Caco-2 (cell line): ENCODE data around the gene PARP11. TPM values are rescaled to one million over a fixed set of nuclear protein-coding genes. Genes with fewer than 3 reads are reported as not detected.

ENCODE experiments used
- BruUV-seq: library from RNA; stranded (reverse); fragments of 400-500 nt; replicated peaks from 2 replicates; lab custom pipeline; 2021; lab: Mats Ljungman, UMichigan
- CTCF ChIA-PET: fragments of 300-600 bp; sonication (Branson Sonifier 250); formaldehyde crosslinking; loops from one replicate; lab custom pipeline; 2022; ENCODE audit warnings: antibody characterized with exemption; lab: Charles Lee
- POLR2A ChIA-PET: fragments of 300-600 bp; sonication (Branson Sonifier 250); formaldehyde crosslinking; loops from one replicate; lab custom pipeline; 2022; ENCODE audit warnings: antibody characterized with exemption; lab: Charles Lee
- DNase-seq, 2 experiments: peaks; one replicate each; pipeline versions ENCODE4 v3.0.0 to v3.0.0-alpha.2; 2020 to 2022
- H3K27me3 ChIP-seq: replicated peaks from 2 replicates; pipeline ENCODE4 v1.6.0; 2011; ENCODE audit warnings: low read length; ENCODE audit not compliant: control insufficient read depth, insufficient read depth
- H3K36me3 ChIP-seq: 2 replicates; pipeline ENCODE4 v1.5.1; 2011; ENCODE audit warnings: low read length; ENCODE audit not compliant: control insufficient read depth, insufficient read depth
- H3K4me1 ChIP-seq: fragments of 250-450 bp; sonication (Bioruptor Pico); 2 replicates; pipeline ENCODE4 v1.5.1; 2020; ENCODE audit warnings: mild to moderate bottlenecking
- H3K4me3 ChIP-seq: 2 replicates; pipeline ENCODE4 v1.5.1; 2011; ENCODE audit warnings: low read depth, mild to moderate bottlenecking, control low read depth, low read length
- H3K9me3 ChIP-seq: fragments of 250-450 bp; sonication (Bioruptor Pico); 2 replicates; pipeline ENCODE4 v1.5.1; 2020; ENCODE audit warnings: mild to moderate bottlenecking, moderate library complexity
- H3K27ac Mint-ChIP-seq: one replicate; pipeline ENCODE4 v1.8.0; 2022; ENCODE audit warnings: mixed read lengths; ENCODE audit not compliant: unreplicated experiment
- H3K27me3 Mint-ChIP-seq: one replicate; pipeline ENCODE4 v1.8.0; 2022; ENCODE audit warnings: mixed read lengths; ENCODE audit not compliant: insufficient read depth, unreplicated experiment
- H3K36me3 Mint-ChIP-seq: one replicate; pipeline ENCODE4 v1.8.0; 2022; ENCODE audit warnings: mild to moderate bottlenecking, mixed read lengths; ENCODE audit not compliant: insufficient read depth, unreplicated experiment
- H3K4me1 Mint-ChIP-seq: one replicate; pipeline ENCODE4 v1.8.0; 2022; ENCODE audit warnings: low read depth, mixed read lengths; ENCODE audit not compliant: unreplicated experiment
- H3K4me3 Mint-ChIP-seq: one replicate; pipeline ENCODE4 v1.8.0; 2022; ENCODE audit warnings: mild to moderate bottlenecking, moderate library complexity, mixed read lengths; ENCODE audit not compliant: unreplicated experiment
- H3K9me3 Mint-ChIP-seq: one replicate; pipeline ENCODE4 v1.8.0; 2022; ENCODE audit warnings: mixed read lengths; ENCODE audit not compliant: unreplicated experiment
- CTCF ChIP-seq, 2 experiments: fragments of 200-600 bp in 1 of 2; IDR thresholded peaks; 1 replicate in 1 of 2; 2 replicates in 1 of 2; pipeline versions ENCODE4 v1.5.1 to v1.8.0; 2011 to 2022; ENCODE audit warnings: antibody characterized with exemption in 1 of 2, control low read depth in 1 of 2, inconsistent platforms in 1 of 2, low read depth in 1 of 2, low read length in 1 of 2, mild to moderate bottlenecking in 1 of 2, moderate library complexity in 1 of 2; ENCODE audit not compliant: insufficient read depth in 1 of 2, severe bottlenecking in 1 of 2, unreplicated experiment in 1 of 2
- intact Hi-C: fragments of 100-400 bp; cut with micrococcal nuclease; formaldehyde crosslinking; loops from one replicate; pipeline ENCODE4 v1.10.0; 2022; ENCODE audit not compliant: unreplicated experiment
- total RNA-seq: library from RNA; stranded (reverse); gene quantifications from 2 replicates; pipeline ENCODE4 v1.2.3, GENCODE V29; 2022

The PARP11 gene
- total RNA-seq, 1 experiment from 2014 or later, result 18.1 TPM

DNA sequence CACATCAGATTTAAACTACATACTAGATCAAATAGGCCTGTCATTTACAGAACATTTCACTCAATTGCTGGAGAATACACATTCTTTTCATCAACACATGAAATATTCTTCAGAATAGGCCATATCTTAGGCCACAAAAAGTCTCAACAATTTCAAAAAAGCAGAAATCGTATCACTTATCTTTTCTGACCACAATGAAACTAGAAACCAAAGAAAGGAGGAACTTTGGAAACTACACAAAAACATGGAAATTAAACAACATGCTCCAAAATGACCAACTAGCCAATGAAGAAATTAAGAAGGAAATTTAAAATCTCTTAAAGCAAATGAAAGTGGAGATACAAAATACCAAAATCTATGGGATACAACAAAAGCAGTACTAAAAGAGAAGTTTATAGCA lies 35.1 kb downstream of the PARP11 start:
- ChIA-PET POLR2A (no interaction called here), CTCF (no interaction called here)
- peaks cover 11% of the 10 kb centered on the region for H3K9me3 Mint-ChIP-seq
- Histone ChIP-seq H3K4me3 (no peak overlapping the region), H3K9me3 (no peaks in the 10 kb centered on the region), H3K27me3 (peaks cover 1% of the 10 kb centered on the region), H3K4me1 (no peaks in the 10 kb centered on the region), H3K36me3 (no peaks in the 10 kb centered on the region; the same call in 1 of the 2 replicates)
- no peak overlapping the region for H3K27ac Mint-ChIP-seq
- H3K4me3 Mint-ChIP-seq, result no peak overlapping the region
- peaks cover 6% of the 10 kb centered on the region for H3K36me3 Mint-ChIP-seq
- peaks cover 19% of the 10 kb centered on the region for H3K4me1 Mint-ChIP-seq
- no TSS peak for BruUV-seq
- DNase-seq, result no peak
- no peaks in the 10 kb centered on the region for H3K27me3 Mint-ChIP-seq
- TF ChIP-seq CTCF (IDR thresholded peaks at IDR 0.05; ENCODE audit: insufficient read depth in 1 of 2, low read depth in 1 of 2, low read length in 1 of 2, severe bottlenecking in 1 of 2, unreplicated experiment in 1 of 2), result no peak
- intact Hi-C loops, result no loop called here

DNA sequence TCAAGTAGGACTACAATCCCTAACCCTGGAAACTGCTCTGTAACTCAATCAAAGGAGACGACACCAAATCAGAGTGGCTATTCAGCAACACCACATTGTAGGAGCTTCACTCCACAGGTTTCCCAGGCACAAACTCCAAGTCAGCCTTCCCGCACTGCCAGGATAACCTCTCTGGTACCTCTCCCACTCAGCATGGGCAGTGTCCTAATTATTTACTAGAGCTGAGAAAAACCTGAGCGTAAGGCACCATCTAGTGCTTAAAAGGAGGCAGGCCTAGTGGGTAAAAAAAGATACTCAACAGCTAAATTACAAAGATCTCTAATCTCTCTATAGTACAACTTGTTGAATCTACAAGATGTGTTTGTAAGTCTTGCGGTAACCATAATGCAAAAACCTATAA lies 36.1 kb downstream of the PARP11 start:
- Histone ChIP-seq H3K4me3 (no peak overlapping the region), H3K36me3 (no peaks in the 10 kb centered on the region; the same call in 1 of the 2 replicates), H3K9me3 (no peaks in the 10 kb centered on the region), H3K27me3 (peaks cover 1% of the 10 kb centered on the region), H3K4me1 (peaks cover 8% of the 10 kb centered on the region; the same call in 1 of the 2 replicates)
- ChIA-PET CTCF (no interaction called here), POLR2A (interaction anchor here (0.6 kb wide), 1 partner anchor 419 kb away, joined by 3 read pairs; no protein-coding TSS in a partner anchor)
- no peak for DNase-seq
- no TSS peak for BruUV-seq
- peaks cover 19% of the 10 kb centered on the region for H3K4me1 Mint-ChIP-seq
- peaks cover 11% of the 10 kb centered on the region for H3K9me3 Mint-ChIP-seq
- no peak overlapping the region for H3K4me3 Mint-ChIP-seq
- H3K36me3 Mint-ChIP-seq, result peaks cover 6% of the 10 kb centered on the region
- no peaks in the 10 kb centered on the region for H3K27me3 Mint-ChIP-seq
- peak in 1 of 2 experiments; percentile 13 for TF ChIP-seq CTCF (IDR thresholded peaks at IDR 0.05; ENCODE audit: insufficient read depth in 1 of 2, low read depth in 1 of 2, low read length in 1 of 2, severe bottlenecking in 1 of 2, unreplicated experiment in 1 of 2)
- H3K27ac Mint-ChIP-seq, result no peak overlapping the region
- intact Hi-C loops, result no loop called here

GRCh38 chr12:3836641-3837040 lies 36.6 kb downstream of the PARP11 start:
- H3K9me3 ChIP-seq, result no peaks in the 10 kb centered on the region
- no peaks in the 10 kb centered on the region; the same call in 1 of the 2 replicates for H3K36me3 ChIP-seq
- no peak for TF ChIP-seq CTCF (IDR thresholded peaks at IDR 0.05; ENCODE audit: insufficient read depth in 1 of 2, low read depth in 1 of 2, low read length in 1 of 2, severe bottlenecking in 1 of 2, unreplicated experiment in 1 of 2)
- BruUV-seq, result no TSS peak
- no peak overlapping the region for H3K4me3 ChIP-seq
- Mint-ChIP-seq H3K9me3 (peaks cover 11% of the 10 kb centered on the region), H3K4me1 (peaks cover 19% of the 10 kb centered on the region), H3K4me3 (no peak overlapping the region), H3K27me3 (no peaks in the 10 kb centered on the region), H3K36me3 (peaks cover 6% of the 10 kb centered on the region), H3K27ac (no peak overlapping the region)
- peaks cover 8% of the 10 kb centered on the region; the same call in 1 of the 2 replicates for H3K4me1 ChIP-seq
- intact Hi-C loops, result no loop called here
- peaks cover 1% of the 10 kb centered on the region for H3K27me3 ChIP-seq
- DNase-seq, result no peak
- ChIA-PET POLR2A (no interaction called here), CTCF (no interaction called here)
